Subcutaneous adipose tissue (tissue), 4 donors: Measurements from ENCODE around the gene HIPK1. TPM values are rescaled to one million over a fixed set of nuclear protein-coding genes. Genes with fewer than 3 reads are reported as not detected.

Experiments
- CTCF ChIP-seq: fragments of 450-650 bp; IDR thresholded peaks from one replicate; pipeline ENCODE4 v1.5.1; 2016; ENCODE audit warnings: low read depth, mild to moderate bottlenecking, control low read depth, antibody characterized with exemption, moderate library complexity
- total RNA-seq, 4 donors: library from RNA; depleted of rRNA; stranded (reverse); fragments of >200 nt; gene quantifications; one replicate each; pipeline ENCODE4 v1.1.0, GENCODE V29; 2016

The HIPK1 gene
- total RNA-seq, 4 donors from 2014 or later: 51.0 to 74.5 (median 53.3) TPM

GRCh38 chr1:114022877-114023276 is 93.8 kb downstream of the HIPK1 start:
- no peak for TF ChIP-seq CTCF

- TF ChIP-seq CTCF: no peak
Observed at GRCh38 chr1:114023377-114023776, 94.3 kb downstream of the HIPK1 start.

GRCh38 chr1:114024049-114024448 is 94.9 kb downstream of the HIPK1 start:
- TF ChIP-seq CTCF: no peak

- no peak for TF ChIP-seq CTCF
Observed at GRCh38 chr1:114025609-114026401, 96.7 kb downstream of the HIPK1 start.

- TF ChIP-seq CTCF: no peak
Observed at GRCh38 chr1:114026797-114027196, 97.7 kb downstream of the HIPK1 start.

Other genes starting within 250 kb of the HIPK1 start
- 10 to 100 TPM; 14.5 to 23.3 (median 18.3) TPM for gene PHTF1, start 169.8 kb upstream of the HIPK1 start, total RNA-seq
- gene RSBN1, start 116.8 kb upstream of the HIPK1 start, total RNA-seq: 10 to 100 TPM; 19.8 to 29.3 (median 21.4) TPM
- 10 to 100 TPM in 1 of 4 donors, 1 to 10 TPM in 2, under 1 TPM in 1; 0.57 to 17.5 (median 4.7) TPM for gene PTPN22, start 57.6 kb upstream of the HIPK1 start, total RNA-seq
- gene BCL2L15, start 41.7 kb upstream of the HIPK1 start, total RNA-seq: under 1 TPM; 0.16 to 0.38 (median 0.20) TPM
- 10 to 100 TPM in 2 of 4 donors, 1 to 10 TPM in 2; 9.0 to 19.9 (median 13.1) TPM for gene AP4B1, start 24.5 kb upstream of the HIPK1 start, total RNA-seq
- 1 to 10 TPM; 4.1 to 9.0 (median 4.2) TPM for gene DCLRE1B, start 24.0 kb upstream of the HIPK1 start, total RNA-seq
- 10 to 100 TPM; 39.5 to 99.5 (median 45.2) TPM for gene OLFML3, start 50.1 kb downstream of the HIPK1 start, total RNA-seq
- under 1 TPM in 1 of 4 donors, not detected in 3; 0.19 TPM for gene SYT6, start 224.5 kb downstream of the HIPK1 start, total RNA-seq